GM19455 (cell line): ENCODE measurements around the gene GRWD1.

Experiments
- ATAC-seq: cut with Tn5 transposase; IDR thresholded peaks from one replicate; pipeline ENCODE4 v1.9.1; 2021; ENCODE audit not compliant: unreplicated experiment

The GRWD1 gene

GRCh38 chr19:48455171-48455907, 9.6 kb downstream of the GRWD1 start, which contains the start of gene KCNJ14:
Gene KCNJ14, plus strand, starts transcription at chr19:48455574. Its CDS starts 6,151 bp downstream, at chr19:48461725.
- no peak for ATAC-seq

DNA sequence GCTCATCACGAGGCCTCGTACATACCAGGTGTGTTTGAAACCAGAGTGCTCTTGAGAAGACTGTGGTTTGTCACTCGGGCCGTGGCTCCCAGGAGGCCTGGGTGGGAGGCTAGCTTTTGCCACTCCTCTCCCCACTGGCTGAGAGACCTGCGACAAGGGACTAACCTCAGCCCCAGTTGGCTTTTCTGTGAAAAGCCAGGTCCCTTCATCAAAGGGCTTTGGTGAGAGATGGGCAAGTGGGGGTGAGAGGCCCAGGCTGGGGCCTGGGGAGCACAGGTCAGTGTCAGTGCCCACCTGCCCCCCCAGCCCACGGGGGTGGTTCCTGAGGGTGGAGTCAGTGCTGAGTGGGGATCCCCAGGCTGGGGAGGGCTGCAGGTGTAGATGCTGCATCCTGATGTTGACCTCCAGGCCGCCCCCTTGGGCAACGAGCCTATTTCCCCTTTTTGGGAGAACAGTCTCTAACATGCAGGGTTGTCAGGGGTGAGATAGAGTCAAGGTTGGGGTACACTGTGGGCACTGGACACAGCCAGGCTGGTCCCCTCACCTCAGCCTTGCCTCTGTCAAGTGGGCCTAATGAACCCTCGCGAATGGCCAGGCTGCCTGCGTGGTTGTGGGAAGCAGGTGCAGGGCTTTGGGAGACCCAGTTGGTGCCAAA, 10.3 kb downstream of the GRWD1 start:
- ATAC-seq: no peak

- ATAC-seq: no peak
These were observed 11.1 kb downstream of the GRWD1 start for GRCh38 chr19:48456864-48457263.

GRCh38 chr19:48458016-48458415, 12.2 kb downstream of the GRWD1 start:
- ATAC-seq: no peak

DNA sequence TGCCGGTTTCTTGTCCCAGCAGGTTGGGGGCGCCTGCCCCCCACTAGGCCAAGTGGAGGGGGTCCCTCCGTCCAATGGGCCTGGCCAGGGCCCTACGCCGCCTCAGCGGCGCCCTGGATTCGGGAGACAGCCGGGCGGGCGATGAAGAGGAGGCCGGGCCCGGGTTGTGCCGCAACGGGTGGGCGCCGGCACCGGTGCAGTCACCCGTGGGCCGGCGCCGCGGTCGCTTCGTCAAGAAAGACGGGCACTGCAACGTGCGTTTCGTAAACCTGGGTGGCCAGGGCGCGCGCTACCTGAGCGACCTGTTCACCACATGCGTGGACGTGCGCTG, 15.8 kb downstream of the GRWD1 start:
- ATAC-seq: no peak

DNA sequence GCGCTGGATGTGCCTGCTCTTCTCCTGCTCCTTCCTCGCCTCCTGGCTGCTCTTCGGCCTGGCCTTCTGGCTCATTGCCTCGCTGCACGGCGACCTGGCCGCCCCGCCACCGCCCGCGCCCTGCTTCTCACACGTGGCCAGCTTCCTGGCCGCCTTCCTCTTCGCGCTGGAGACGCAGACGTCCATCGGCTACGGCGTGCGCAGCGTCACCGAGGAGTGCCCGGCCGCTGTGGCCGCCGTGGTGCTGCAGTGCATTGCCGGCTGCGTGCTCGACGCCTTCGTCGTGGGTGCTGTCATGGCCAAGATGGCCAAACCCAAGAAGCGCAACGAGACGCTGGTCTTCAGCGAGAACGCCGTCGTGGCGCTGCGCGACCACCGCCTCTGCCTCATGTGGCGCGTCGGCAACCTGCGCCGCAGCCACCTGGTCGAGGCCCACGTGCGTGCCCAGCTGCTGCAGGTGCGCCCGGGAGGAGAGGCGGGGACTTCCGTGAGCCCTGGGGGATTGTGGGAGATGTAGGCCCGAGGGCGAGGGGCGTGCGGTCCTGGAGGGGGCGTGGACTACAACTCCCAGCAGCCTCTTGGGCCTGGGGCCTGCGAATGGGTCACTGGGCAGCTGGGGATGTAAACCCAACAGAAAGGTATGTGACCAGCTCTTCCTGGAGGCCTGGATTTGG, 16.3 kb downstream of the GRWD1 start:
- no peak for ATAC-seq

GRCh38 chr19:48465215-48465614, 19.4 kb downstream of the GRWD1 start:
- ATAC-seq: no peak

DNA sequence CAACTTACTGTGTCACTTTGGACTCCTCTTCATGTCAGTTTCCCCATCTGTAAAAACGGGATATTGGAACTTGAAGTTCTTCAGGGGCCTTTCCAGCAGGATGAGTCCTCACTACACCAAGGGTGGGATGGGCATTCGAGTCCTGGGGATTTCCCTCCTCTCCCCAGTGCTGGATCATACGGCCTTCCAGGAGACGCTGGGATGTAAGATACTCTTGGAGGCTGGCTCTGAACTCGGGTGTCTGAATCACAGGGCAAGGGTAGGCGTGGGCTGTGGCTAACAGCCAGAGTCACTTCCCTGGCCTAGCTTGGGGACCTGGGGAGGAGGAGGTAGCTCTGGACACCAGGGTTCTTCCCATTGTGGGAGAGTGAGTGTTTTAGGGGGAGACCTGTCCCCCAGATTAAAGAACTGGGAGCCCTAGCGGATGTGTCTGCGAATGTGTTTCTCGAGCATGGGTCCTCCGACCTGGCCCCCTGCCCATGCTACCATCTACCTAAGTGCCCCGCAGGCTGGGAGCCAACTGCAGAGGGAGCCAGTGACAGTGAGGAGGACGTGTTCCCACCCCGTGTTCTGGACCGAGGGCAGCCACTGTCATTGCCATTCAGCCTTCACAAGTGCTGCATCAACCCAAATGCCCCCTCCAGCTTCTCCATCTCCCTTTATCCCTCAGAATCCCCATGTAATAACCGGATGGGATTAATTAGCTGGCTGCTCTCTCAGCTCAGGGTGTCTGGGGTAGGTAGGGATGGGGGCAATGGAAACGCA, 21.0 kb downstream of the GRWD1 start:
- ATAC-seq: no peak

GRCh38 chr19:48468772-48469288, 23.0 kb downstream of the GRWD1 start:
- peak; percentile 94 for ATAC-seq

DNA sequence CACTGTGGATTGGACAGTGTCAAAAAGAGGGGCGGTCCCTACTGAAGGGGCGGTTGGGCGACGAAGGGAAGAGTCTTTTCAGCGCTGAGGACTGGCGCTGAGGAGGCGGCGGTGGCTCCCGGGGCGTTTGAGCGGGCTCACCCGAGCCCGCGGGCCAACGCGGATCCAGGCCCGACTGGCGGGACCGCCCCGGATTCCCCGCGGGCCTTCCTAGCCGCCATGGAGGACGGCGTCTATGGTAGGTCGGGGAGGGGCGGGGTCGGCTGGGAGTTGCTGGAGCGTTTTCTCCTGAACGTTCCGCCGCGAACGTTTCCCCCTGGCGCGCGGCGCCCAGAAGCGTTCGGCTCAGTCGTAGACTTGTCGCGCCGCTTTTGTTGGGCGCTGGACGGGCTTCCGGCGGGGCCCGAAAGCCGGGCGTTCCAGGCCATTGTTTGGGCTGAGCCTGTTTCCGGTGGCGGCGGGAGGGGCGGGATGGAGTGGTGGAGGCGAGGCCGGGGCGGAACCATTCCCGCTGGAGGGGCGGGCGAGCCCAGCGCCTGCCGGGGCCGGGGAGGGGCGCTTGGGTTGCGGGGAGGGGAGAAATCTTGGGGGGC, 23.6 kb downstream of the GRWD1 start, which contains the start of gene CYTH2:
TSS of gene CYTH2 (plus strand) at position 81 of the 593 bp plus-strand sequence. CDS start at position 220, 139 bp downstream.
- peak; percentile 31 for ATAC-seq

DNA sequence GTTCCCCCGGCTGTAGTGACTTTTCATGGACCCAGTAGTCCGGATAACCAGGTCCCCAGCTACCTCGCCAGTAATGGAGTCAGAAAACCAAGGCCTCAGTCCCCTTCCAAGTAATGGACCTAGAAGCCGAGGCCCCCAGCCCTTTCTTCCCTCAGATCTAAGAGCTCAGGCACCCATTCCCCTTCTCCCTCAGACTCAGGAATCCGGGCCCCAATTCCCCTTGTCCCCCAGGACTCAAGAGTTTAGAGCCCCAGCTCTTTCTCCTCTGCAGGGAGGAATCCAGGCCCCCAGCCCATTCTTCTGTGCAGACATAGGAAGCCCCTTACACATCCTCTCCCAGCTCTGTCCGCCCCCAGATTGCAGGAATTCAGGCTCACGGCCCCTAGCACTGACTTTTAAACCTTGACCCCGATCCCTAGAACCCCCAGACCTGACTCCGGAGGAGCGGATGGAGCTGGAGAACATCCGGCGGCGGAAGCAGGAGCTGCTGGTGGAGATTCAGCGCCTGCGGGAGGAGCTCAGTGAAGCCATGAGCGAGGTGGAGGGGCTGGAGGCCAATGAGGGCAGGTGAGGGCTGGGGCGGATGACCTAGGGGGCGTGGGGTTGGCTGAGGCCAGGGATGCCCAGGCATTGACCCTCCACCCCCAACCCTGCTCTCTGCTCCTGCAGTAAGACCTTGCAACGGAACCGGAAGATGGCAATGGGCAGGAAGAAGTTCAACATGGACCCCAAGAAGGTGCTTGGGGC, 24.3 kb downstream of the GRWD1 start:
- ATAC-seq: no peak

DNA sequence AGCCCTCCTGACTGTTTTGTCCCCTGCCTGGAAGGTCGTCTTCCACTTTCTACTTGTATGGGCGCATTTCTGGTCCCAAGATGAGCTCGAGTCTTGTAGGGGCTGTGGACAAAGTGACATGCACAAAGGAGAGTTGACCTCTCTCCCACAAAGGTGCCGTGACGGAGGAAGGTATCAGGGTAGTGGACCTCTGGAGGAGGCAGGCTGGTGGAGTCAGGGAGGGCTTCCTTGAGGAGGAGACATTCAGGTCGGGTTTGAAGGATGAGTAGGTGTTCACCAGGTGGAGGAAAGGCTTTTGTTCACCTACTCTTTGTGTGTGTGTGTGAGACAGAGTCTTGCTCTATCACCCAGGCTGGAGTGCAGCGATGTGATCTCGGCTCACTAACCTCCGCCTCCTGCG, 25.1 kb downstream of the GRWD1 start:
- ATAC-seq: no peak

- no peak for ATAC-seq
These were observed 26.1 kb downstream of the GRWD1 start for GRCh38 chr19:48471836-48472235.

GRCh38 chr19:48473161-48473966, 27.6 kb downstream of the GRWD1 start:
- no peak for ATAC-seq

GRCh38 chr19:48474084-48474592, 28.4 kb downstream of the GRWD1 start:
- ATAC-seq: no peak

GRCh38 chr19:48475369-48476068, 29.7 kb downstream of the GRWD1 start:
- no peak for ATAC-seq

DNA sequence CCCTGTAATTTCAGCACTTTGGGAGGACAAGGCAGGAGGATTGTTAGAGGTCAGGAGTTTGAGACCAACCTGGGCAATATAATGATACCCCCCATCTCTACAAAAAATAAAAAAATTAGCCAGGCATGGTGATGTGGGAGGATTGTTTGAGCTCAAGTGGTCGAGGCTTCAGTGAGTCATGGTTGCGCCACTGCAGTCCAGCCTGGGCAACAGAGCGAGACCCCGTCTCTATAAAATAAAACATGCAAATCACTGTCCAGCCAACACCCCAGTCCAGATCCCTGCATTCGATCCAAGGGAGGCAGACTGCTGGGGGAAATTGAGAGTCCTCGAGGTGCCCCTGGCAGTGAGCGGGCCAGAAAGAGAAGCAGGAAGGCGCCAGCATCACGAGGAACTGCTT, 30.4 kb downstream of the GRWD1 start:
- ATAC-seq: no peak

DNA sequence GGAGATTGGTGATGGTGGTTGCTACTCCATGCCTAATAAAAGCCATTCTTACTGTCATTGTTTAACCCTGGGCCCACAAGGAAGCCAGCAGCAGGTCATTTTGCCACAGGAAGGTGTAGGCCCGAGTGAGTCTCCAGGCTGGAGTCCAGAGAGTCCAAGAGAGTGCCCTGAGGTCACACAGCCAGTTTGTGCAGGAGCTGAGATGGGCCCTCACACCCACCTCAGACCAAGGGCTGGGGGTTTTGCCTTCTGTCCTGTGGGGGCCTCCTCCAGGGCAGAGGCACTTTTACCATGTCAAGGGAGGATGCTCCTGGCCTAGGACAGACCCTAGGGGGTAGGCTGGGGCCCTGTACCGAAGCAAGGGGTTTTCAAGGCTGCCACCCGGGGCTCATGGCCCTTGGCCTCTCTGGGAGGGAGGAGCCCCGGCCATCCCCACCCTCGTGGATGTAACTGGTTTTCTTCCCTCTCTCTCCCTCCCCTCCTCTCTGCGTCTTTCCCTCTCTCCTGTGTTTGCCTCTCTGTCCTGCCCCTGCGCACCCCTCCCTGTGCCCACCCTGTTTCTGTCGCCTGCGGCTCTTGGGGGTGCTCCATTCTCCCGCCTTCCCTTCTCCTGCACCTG, 31.4 kb downstream of the GRWD1 start:
- ATAC-seq: no peak
